Gastrocnemius medialis (tissue), 4 donors: ENCODE data around the gene NPAS1.

Source experiments
- POLR2A ChIP-seq, 2 donors: fragments of 450-650 bp; IDR thresholded peaks; one replicate each; pipeline ENCODE4 v1.6.1; 2017; ENCODE audit warnings: antibody characterized with exemption in 2 of 2, mild to moderate bottlenecking in 2 of 2, moderate library complexity in 2 of 2
- TF ChIP-seq, protein P1 (sequence below), 5 experiments: fragments of 450-650 bp in 3 of 5; fragments of 200-600 bp in 2 of 5; sonication (generic) in 2 of 5; IDR thresholded peaks in 4 of 5; conservative IDR thresholded peaks in 1 of 5; 1 replicate in 4 of 5; 2 replicates in 1 of 5; pipeline ENCODE4 v1.5.1; 2016 to 2019; ENCODE audit warnings: antibody characterized with exemption in 5 of 5, mild to moderate bottlenecking in 3 of 5, moderate library complexity in 3 of 5

- no peak for TF ChIP-seq POLR2A (IDR thresholded peaks at IDR 0.05)
- TF ChIP-seq, protein P1, sequence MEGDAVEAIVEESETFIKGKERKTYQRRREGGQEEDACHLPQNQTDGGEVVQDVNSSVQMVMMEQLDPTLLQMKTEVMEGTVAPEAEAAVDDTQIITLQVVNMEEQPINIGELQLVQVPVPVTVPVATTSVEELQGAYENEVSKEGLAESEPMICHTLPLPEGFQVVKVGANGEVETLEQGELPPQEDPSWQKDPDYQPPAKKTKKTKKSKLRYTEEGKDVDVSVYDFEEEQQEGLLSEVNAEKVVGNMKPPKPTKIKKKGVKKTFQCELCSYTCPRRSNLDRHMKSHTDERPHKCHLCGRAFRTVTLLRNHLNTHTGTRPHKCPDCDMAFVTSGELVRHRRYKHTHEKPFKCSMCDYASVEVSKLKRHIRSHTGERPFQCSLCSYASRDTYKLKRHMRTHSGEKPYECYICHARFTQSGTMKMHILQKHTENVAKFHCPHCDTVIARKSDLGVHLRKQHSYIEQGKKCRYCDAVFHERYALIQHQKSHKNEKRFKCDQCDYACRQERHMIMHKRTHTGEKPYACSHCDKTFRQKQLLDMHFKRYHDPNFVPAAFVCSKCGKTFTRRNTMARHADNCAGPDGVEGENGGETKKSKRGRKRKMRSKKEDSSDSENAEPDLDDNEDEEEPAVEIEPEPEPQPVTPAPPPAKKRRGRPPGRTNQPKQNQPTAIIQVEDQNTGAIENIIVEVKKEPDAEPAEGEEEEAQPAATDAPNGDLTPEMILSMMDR (IDR thresholded peaks at IDR 0.05 in 4 of 5, conservative IDR thresholded peaks at IDR 0.05 in 1 of 5), result no peak
Observed at GRCh38 chr19:47022140-47022536, 2.5 kb downstream of the NPAS1 start.
